ENCODE results near the gene MYOG. TPM values are rescaled to one million over a fixed set of nuclear protein-coding genes. Genes with fewer than 3 reads are reported as not detected.

The MYOG gene
- total and polyA plus RNA-seq, 10 donors = not detected

DNA sequence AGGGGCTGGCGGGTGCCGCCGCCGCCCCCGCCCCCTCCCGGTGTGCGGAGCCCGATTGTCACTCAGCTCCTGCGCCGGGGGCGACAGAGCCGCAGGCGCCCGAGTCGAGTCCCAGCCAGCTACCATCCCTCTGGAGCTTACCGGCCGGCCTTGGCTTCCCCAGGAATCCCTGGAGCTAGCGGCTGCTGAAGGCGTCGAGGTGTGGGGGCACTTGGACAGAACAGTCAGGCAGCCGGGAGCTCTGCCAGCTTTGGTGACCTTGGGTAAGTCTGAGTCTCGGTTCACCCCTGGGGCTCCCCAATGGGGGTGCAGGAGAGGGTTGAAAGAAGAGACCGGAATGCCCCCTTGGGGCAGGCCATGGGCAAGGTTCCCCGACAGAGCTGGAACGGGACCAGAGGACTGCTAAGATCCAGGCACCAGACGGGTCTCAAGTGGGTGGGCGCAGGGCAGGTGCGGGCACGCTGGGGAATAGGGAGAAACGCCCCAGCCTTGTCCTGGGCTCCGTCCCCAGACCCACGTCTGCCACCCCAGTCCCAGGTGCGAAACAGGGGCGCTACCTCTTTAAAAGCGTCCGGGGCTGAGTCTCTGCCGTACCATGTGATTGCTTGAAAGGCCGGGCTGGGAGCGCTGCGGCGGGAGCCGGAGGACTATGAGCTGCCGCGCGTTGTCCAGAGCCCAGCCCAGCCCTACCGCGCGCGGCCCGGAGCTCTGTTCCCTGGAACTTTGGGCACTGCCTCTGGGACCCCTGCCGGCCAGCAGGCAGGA, 42.0 kb upstream of the MYOG start, which contains the start of gene ADORA1:
ADORA1 (plus strand) TSS at position 61 of the 765 bp plus-strand sequence. CDS start 1,116 bp downstream, outside the sequence.
- Histone ChIP-seq H3K9me3 (no peaks in the 10 kb centered on the region), H3K36me3 (no peaks in the 10 kb centered on the region), H3K27ac (peak within 1 kb of the TSS in 7 of 8 donors; percentile 22 to 72 (median 65)), H3K4me3 (peak within 1 kb of the TSS; percentile 17 to 64 (median 26)), H3K27me3 (replicated peaks in 1 of 7) (peaks cover 0 to 96% (median 23%) of the 10 kb centered on the region in 7 donors), H3K4me1 (peaks cover 9 to 62% (median 44%) of the 10 kb centered on the region in 6 donors)
- WGBS, 5 donors = 0 to 2% (median 1%) methylated on average over 12 to 51 of the region's 51 CpGs
- DNase-seq = peak; percentile 76
- intact Hi-C loops (cut with DNase I; ENCODE audit: low total_unique reads) = no loop called here
- TF ChIP-seq POLR2AphosphoS5 (IDR thresholded peaks at IDR 0.05) = peak in 2 of 3 donors; percentile 33 to 48
- no peak for TF ChIP-seq POLR2A (IDR thresholded peaks at IDR 0.05)
- TF ChIP-seq, protein P1, sequence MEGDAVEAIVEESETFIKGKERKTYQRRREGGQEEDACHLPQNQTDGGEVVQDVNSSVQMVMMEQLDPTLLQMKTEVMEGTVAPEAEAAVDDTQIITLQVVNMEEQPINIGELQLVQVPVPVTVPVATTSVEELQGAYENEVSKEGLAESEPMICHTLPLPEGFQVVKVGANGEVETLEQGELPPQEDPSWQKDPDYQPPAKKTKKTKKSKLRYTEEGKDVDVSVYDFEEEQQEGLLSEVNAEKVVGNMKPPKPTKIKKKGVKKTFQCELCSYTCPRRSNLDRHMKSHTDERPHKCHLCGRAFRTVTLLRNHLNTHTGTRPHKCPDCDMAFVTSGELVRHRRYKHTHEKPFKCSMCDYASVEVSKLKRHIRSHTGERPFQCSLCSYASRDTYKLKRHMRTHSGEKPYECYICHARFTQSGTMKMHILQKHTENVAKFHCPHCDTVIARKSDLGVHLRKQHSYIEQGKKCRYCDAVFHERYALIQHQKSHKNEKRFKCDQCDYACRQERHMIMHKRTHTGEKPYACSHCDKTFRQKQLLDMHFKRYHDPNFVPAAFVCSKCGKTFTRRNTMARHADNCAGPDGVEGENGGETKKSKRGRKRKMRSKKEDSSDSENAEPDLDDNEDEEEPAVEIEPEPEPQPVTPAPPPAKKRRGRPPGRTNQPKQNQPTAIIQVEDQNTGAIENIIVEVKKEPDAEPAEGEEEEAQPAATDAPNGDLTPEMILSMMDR (IDR thresholded peaks at IDR 0.05 in 8 of 11, conservative IDR thresholded peaks at IDR 0.05 in 3 of 11) = no peak

DNA sequence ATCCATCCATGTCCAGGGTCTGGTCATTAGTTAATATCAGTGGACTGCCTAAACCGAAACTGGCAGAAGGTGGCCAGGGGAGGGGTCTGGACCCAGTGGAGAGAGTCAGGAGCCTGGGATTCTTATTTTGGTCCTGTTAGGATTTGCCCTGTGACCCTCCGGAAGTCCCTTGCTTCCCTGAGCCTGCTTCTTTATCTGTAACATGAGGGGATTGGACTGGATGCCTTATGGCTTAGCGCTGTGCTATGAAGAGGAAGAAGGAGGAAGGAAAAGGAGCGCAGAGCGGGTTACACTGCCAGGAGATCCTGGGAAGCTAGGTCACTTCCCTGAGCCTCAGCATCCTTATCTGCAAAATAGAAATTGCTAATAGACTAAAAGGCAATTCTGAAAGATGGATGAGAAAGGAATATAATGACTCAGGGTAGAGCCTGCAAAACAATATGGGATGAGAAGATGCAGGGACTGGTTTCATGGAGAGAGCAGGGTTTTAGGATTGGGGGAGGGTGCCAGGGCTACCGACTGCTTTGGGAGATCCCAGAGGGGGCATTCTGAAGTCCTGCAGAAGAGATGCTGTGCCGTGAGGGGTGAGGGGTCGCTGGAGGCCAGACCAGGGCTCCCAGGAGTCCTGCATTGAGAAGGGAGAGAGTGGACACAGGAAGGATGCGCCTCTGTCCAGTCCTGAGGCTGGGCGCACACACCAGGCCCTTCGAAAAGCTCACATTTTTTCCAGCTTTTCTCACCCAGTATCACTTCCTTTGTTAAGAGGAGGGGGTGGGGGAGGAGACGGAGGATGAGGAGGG, 41.3 kb upstream of the MYOG start:
- intact Hi-C loops (cut with DNase I; ENCODE audit: low total_unique reads) = no loop called here
- WGBS, 5 donors = 11 to 20% (median 17%) methylated on average over 11 to 12 of the region's 12 CpGs
- peak overlapping the region in 7 of 8 donors; percentile 22 to 72 (median 65) for H3K27ac ChIP-seq
- H3K27me3 ChIP-seq (replicated peaks in 1 of 7) = peaks cover 0 to 97% (median 23%) of the 10 kb centered on the region in 7 donors
- H3K4me3 ChIP-seq = peak overlapping the region; percentile 17 to 64 (median 26)
- no peak for DNase-seq
- H3K9me3 ChIP-seq = no peaks in the 10 kb centered on the region
- no peaks in the 10 kb centered on the region for H3K36me3 ChIP-seq
- no peak for TF ChIP-seq POLR2AphosphoS5 (IDR thresholded peaks at IDR 0.05)
- no peak for TF ChIP-seq POLR2A (IDR thresholded peaks at IDR 0.05)
- TF ChIP-seq, protein P1 (IDR thresholded peaks at IDR 0.05 in 8 of 11, conservative IDR thresholded peaks at IDR 0.05 in 3 of 11) = no peak
- peaks cover 9 to 62% (median 44%) of the 10 kb centered on the region in 6 donors for H3K4me1 ChIP-seq

DNA sequence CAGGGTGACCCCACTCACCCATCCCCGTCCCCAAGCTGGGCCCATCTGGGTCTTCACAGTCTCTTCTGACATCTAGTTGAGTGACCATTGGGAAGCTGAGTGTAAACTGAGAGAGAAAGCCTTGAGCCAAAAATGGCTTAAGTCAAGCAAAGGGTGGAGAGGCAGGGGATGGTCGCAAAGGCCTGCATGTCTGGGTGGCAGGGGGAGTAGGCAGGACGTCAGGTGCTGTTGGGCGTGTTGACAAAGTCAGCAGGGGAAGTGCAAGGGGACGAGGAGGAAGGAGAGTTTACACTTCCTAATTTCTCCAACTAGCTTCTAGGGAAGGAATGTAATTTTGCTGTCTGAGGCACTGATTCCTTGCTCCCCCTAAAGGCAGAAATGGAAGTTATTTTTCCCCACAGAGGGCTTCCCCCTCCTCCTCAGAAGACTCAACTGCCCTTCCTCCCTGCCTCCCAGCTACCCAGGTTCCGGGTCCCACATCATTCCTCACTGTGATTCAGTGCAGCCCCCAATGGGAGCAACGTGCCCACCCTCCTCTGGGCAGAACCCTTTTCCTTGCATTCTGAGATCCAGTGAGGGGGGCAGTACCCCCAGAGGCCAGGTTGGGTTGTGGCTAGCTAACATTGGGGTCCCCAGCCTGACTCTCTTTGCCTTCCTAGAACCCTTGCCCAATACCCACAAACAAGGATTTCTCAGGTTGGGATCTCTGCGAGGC, 40.5 kb upstream of the MYOG start:
- 21 to 28% (median 23%) methylated on average over 8 of the region's 8 CpGs for WGBS, 5 donors
- H3K9me3 ChIP-seq = no peaks in the 10 kb centered on the region
- intact Hi-C loops (cut with DNase I; ENCODE audit: low total_unique reads) = no loop called here
- peak; percentile 74 for DNase-seq
- H3K4me3 ChIP-seq = peak overlapping the region in 1 of 8 donors; percentile 64
- peaks cover 0 to 95% (median 23%) of the 10 kb centered on the region in 7 donors for H3K27me3 ChIP-seq (replicated peaks in 1 of 7)
- peak overlapping the region in 6 of 8 donors; percentile 22 to 71 (median 61) for H3K27ac ChIP-seq
- TF ChIP-seq, protein P1 (IDR thresholded peaks at IDR 0.05 in 8 of 11, conservative IDR thresholded peaks at IDR 0.05 in 3 of 11) = peak in 5 of 11 experiments; percentile 20 to 46 (median 29)
- no peak for TF ChIP-seq POLR2A (IDR thresholded peaks at IDR 0.05)
- H3K4me1 ChIP-seq = peaks cover 9 to 67% (median 44%) of the 10 kb centered on the region in 6 donors
- no peaks in the 10 kb centered on the region for H3K36me3 ChIP-seq

Data from spleen (tissue), 11 donors.